Activated CD4-positive, alpha-beta T cell treated with anti-CD3 and anti-CD28 coated beads, Interleukin-2, amount 50 U/mL, for 16 hours (primary cell): ENCODE data around the gene FOXL2.
"Not testable (repeated sequence)": the region's sequence is repeated elsewhere in the genome, so short reads cannot be mapped to it uniquely, and the experiment has no call there.

ENCODE experiments used
- DNase-seq: peaks from one replicate; pipeline ENCODE4 v3.0.0-alpha.2; 2020

Gene FOXL2

DNA sequence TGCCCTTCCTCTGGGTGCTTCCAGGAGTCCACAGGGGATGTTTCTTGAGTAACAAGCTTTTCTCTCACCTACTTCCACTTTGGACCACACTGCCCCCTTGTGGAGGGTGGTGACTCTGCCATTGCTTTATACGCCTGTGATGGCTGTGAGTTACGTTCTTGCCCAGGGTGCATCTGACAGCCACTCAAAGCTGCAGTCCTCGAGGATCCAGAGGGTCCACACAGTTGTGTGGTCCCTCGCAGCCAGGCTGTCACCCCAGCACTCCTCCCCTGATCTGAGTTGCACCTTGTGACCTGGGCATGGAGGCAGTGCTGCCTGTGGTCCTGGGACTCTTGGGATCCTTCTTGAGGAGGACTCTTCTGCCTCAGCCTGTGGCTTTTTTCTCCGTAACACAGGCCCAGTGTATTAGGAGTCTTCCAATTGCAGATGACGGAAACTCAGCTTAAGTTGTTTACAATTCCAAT is 23.4 kb downstream of the FOXL2 start:
- DNase-seq = peak; percentile 86

DNA sequence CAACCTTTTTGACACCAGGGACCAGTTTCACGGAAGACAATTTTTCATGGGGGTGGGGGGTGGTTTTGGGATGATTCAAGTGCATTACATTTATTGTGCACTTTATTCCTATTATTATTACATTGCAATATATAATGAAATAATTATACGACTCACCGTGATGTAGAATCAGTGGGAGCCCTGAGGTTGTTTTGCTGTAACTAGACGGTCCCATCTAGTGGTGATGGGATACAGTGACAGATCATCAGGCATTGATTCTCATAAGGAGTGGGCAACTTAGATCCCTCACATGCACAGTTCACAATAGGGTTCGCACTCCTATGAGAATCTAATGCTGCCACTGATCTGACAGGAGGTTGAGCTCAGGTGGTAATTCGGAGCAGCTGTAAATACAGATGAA is 24.5 kb downstream of the FOXL2 start:
- not testable (repeated sequence) for DNase-seq

DNA sequence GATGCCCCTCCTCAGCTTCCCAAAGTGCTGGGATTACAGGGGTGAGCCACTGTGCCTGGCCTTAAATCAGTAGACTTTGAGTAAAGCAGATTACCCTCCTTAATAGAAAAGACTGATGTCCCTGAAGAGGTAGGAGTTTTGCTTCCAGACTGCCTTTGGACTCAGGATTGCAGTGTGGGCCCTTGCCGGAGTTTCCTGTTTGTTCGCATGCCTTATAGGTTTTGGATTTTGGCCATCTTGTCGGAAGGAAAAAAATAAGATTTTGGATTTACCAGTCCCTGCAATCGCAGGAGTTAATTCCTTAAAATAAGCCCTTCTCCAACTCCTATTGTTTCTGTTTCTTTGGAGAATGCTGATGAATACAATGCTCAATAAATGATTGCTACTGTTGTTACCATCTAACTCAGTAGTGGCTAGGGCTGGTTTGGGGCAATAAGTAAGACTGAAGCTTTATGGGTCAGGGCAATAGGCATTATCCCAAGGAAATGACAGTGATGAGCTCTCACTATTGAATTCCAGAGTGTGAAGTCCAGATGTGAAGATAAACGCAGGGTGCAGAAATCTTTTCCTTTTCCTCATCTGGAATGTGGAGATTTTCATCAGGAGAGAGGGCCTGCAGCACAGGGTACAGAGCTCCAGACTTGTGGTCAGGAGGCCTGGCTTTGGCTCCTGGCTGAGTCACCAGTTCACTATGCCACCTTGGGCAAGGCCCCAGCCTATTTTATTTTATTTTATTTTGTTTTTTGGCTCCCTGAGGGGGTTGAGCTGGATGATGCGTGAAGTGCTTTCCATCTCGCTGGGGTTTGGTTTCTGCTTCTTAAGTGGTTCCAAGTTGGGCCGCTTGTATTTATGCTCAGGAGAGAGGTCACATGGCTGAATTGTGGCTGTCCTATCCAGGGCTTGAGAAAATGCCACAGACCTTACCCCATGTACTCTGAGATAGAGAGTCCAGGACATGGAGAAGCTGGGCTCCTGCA is 25.3 kb downstream of the FOXL2 start:
- DNase-seq = no peak

DNA sequence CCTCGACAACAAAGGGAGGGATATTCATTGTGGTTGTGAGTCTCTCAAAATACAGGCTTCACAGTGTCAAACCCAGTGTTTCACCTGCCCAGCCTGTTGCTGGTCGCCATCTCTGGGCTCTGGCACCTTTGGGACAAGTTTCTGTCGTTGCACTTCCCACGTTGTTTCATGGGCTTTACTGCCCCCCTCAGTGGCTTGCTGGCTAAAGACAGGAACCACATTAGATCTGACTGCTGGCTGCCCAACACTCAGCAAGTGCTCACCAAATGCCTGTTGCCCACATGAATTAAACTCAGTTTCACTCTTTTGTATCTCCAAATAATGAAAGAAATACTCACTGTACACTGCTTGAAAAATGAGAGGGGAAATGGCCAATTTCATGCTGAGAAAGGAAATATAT is 27.6 kb downstream of the FOXL2 start:
- no peak for DNase-seq

DNA sequence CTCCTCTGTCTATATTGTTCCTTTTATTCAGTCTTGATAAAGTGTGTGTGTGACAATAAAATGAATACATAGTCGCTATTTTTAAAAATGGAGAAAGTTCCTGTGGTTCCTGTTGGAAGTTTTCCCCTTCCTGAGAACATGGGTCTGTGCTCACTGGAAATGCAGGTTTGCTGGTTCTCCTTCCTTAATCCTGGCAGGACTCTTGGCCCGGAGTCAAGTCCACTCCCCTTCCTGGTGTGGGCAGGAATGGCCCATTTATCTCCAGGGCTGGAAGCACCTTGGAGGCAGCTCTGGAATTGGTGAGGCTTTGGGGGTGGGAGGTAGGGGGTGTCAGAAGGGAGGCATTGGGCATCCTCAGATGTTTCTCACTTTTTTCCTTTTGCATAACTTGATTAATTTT is 30.1 kb downstream of the FOXL2 start:
- DNase-seq = no peak

DNA sequence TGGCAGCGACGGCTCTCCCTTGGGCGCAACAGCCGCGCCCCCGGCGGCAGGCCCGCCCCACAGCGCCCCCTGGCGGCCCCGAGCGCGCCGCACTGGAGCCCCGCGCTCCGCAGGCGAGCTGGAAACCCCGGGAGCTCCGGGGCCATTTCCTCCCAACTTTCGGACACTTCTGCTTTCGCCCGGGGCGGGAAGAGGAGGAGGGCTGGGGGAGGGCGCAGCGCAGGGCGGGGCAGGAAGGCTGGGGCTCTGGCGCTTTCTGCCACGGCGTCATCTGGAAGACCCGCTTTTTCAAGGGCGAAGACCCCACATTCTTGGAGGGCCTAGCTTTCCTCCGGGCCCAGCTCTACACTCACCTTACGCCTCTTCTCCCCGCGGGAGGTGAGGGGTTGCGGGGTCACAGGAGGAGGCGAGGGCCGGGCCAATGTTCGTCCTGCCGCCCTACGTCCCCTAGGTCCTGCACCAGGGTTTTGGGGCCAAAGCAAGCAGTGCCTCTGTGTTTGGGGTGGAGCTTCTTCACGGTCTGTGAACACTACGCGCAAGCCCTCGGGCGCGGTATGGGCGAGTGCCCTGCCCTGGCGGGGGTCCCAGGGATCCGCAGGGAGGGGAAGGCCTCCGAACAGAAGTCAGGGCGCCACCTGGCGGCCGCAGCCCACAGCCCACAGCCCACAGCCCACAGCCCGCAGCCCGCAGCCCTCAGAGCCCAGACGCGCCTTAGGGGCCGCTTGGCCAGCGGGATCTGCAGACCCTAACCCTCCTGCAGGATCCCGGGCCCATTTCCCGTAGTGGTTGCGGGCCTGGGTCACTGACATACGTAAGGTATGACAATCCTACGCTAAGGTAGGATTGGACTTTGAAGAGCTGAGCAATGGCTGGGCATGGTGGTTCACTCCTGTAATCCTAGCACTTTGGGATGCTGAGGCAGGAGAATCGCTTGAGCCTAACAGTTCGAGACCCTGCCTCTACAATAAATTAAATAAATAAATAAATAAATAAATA is 31.1 kb downstream of the FOXL2 start:
- peak; percentile 84 for DNase-seq

DNA sequence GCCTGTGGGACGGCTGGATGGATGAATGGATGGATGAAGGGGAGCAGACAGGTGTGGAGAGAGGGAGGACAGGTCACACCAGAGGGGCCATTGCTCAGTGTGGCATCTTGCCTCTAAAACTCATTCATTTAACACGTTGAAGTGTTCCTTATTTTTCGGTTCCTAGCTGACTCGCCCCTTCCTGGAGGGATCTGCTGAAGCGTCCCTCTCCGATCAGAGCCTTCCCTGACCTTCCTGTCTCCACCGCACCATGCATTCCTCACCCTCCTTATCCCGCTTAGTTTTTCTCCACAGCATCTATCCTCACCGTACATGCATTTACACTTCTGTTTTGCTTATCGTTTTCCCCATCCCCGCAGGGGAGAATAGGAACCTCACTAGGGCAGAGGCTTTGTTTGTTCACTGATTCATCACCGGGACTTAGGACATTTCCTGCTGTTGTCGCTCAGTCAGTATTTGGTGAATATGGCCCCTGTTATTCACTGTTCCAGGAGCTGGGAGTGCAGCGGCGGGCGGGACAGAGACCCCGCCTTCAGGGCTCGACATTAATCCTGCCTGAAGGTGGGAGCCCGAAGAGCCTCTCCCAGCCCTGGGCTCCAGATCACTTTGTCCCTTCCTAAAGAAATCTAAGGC is 32.0 kb downstream of the FOXL2 start:
- DNase-seq = no peak

DNA sequence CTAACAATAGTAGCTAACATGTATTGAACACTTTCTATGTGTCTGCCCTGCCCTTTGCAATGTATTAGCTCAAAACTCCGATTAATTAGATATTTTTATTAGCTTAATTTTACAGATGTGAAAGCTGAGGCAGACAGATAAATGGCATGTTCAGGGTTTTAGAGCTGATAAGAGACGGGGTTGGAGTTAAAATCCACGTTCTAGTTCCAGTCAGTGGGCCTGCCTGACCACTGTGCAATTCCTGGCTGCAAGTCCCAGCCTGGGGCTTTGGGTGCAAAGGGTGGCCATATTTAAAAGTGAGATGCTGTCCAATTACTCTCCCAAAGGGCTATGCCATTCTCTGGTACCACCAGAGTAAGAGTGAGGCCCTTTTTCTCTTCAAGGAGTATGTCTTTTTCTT is 33.2 kb downstream of the FOXL2 start:
- DNase-seq = no peak

DNA sequence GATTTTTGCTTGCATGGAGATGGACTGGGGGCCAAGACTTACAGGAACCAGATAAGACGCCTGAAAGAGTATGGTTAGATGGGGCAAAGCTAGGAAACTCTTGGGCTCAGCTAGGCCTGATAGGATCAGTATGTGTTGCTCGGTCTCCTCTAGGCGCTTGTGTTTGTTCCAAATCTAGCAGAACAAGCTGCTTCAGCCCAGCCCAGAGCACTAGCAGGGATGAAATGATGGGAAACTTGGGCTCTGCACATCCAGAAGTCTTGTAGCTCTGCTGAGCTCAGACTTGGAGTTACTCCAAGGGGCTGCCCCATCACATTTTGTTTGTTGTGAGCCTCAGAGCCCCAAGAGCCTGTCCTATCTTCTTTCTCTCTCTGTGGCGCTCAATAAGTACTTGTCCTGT is 34.7 kb downstream of the FOXL2 start:
- no peak for DNase-seq

DNA sequence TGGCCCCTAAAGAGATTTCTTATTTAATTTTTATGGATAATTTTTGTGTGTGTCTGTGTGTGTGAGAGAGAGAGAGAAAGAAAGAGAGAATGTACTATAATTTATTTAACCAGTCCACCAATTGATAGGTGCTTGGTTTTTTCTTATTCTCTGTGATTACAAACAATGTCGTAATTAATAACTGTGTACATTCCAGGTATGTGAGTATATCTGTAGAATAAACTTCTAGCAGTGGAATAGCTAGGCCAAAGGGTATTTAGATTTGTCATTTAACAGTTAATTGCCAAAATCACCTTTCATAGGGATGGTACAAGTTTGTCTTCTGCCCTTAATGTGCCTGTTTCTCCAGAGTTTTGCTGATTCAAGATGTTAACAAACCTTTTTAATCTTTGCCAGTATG is 35.3 kb downstream of the FOXL2 start:
- no peak for DNase-seq

DNA sequence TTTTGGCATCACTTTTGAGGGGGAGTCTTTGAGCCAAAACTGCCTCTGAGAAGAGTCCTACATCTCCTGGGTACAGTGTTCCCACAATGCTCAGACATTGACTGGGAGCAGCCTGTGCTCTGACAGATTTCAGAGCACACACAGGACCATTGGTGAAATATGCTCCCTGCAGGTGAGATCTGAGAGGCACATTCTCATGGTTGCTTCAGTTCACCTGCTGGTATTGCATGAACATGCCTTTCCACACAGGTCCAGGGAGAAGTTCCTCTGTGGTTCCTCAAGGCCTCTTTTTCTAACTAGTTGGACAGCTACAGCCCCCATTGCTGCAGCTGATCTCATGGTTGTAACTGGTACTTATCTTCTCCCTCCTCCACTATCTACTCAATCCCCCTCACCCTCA is 37.0 kb downstream of the FOXL2 start:
- no peak for DNase-seq

DNA sequence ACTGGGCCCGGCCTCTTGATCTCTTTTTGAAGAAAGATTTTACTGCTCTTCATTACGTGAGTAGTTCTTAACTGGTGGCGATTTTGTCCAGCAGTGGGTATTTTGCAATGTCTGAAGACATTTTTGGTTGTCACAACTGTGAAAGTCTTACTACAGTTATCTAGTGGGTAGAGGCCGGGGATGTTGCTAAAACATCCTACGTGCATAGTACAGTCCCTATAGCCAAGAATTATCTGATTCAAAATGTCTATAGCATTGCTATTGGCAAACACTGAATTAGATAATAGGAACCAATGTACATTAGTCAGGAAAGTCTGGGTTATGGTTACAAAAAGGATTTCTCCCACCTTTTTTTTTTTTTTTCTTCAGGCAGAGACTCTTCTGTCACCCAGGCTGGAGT is 38.1 kb downstream of the FOXL2 start:
- no peak for DNase-seq

DNA sequence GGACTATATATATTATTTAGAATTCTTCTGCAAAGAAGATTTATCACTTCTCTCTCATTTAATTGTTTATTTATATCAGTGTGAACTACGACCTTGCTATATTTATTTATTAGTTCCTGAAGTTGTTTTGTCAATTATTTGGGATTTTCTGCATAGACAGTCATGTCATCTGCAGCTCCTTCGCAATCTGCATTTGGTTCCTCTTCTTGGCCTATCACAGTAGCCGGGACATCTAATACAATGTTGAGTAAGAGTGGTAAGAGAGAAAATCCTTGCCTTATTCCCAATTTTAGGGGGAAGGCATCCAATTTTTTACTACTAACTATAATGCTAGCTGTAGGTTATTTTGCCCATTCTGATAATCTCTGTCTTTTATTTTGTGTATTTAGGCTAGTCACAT is 39.4 kb downstream of the FOXL2 start:
- no peak for DNase-seq

DNA sequence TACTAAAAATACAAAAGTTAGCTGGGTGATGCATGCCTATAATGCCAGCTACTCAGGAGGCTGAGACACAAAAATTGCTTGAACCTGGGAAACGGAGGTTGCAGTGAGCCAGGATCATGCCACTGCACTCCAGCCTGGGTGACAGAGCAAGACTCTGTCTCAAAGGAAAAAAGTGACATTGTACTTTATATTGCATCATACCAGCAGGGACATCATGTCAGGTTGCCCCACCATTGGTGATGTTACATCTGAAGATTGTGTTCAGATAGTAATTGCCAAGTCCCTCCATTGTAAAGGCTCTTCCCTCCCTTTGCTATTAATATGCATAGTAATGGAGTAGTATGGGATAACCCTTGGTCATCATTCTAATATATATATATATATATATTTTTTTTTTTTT is 44.8 kb downstream of the FOXL2 start:
- no peak for DNase-seq

DNA sequence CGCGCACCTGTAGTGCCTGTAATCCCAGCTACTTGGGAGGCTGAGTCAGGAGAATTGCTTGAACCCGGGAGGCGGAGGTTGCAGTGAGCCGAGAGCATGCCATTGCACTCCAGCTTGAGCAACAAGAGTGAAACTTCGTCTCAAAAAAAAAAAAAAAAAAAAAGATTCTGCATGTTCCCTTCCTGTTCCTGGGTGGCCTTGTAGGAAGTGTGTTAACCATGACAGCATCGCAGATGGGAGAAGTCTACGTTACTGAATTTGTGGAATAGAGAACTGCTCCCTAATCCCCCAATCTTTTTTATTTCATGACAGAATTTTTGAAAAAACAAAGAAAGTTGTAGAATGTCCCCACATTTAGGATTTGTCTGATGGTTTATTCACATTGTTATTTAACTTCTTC is 45.4 kb downstream of the FOXL2 start:
- no peak for DNase-seq

DNA sequence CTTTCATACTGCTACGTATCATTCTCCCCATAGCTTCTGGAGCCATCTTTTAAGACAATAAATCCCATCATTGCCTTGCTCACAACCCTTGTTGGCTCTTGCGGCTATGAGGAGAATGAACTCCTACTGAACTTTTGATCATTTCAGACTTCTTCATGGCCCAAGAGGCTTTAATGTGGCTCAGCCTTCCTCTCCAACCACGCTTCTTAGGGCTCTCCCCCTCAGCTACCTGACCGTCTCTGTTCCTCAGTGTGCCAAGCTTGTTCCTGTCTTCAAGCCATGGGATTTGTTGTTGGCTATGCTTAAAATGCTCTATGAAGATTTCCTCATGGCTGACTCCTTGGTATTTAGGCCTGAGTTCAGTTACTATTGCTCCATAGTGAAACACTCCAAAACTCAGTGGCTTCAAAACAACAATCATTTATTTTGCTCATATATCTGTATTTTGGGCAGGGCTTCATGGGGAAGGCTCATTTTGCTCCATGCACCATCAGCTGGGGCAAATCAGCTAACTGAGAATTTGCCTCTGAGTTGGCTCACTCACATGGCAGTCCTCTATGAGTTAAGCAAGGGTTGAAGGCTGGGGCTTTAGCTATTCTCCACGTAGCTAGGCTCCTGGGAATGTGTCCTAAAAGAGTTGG is 47.5 kb downstream of the FOXL2 start:
- no peak for DNase-seq

DNA sequence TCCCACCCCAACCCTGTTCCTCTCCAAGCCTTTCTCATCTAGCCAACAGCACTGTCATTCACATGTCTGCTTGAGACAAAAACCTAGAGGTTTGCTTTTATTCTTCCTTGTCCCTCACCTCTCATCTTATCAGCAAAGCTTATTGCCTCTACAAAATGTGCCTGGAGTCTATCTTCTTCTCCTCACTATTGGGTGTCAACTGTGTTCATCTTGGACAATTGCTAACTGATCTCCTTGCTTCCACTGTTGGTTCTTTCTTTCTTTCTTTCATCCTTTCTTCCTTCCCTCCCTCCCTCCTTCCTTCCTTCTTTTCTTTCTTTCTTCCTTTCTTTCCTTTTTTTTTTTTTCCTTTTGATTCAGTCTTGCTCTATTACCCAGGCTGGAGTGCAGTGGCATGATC is 48.2 kb downstream of the FOXL2 start:
- no peak for DNase-seq

DNA sequence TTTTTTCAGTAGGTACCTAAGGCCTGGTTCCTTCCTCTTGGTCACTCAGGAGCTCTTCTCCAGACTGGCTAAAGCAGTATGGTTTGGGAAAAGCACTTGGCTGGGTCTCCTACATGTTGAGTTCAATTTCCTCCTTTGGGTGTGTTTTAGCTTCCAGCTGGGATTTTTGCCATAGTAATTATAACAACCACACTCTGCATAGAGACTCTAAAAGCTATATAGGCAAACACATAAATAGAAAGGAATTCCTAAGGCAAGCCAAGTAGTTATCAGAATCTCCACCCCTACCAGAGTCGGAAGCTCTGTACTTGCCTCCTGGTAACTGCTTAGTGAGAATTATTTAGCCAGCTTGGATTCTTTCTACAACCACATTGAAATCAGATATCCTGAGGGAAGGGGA is 48.6 kb downstream of the FOXL2 start:
- no peak for DNase-seq
